HG03565 (cell line): ENCODE data around the gene VWA5B1.
"Not testable (repeated sequence)": the region's sequence is repeated elsewhere in the genome, so short reads cannot be mapped to it uniquely, and the experiment has no call there.

Source experiments
- ATAC-seq: cut with Tn5 transposase; IDR thresholded peaks from one replicate; pipeline ENCODE4 v1.9.1; 2021; ENCODE audit warnings: mild to moderate bottlenecking, moderate library complexity; ENCODE audit not compliant: unreplicated experiment

Gene VWA5B1

DNA sequence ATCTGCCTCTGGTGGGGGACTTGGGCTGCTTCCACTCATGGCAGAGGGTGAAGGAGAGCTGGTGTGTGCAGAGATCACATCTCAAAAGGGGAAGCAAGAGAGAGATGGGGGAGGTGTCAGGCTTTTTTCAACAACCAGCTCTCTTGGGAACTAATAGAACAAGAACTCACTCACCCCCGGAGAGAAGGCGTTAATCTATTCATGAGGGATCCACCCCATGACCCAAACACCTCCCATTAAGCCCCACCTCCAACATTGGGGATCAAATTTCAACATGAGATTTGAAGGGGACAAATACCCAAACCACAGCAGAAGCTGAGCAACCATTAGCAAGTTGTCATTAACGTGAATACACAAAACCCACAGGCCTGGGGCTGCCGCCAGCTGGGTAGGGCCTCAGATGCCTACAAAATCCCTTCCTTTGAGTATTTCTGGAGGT lies 12.0 kb upstream of the VWA5B1 start:
- no peak for ATAC-seq

DNA sequence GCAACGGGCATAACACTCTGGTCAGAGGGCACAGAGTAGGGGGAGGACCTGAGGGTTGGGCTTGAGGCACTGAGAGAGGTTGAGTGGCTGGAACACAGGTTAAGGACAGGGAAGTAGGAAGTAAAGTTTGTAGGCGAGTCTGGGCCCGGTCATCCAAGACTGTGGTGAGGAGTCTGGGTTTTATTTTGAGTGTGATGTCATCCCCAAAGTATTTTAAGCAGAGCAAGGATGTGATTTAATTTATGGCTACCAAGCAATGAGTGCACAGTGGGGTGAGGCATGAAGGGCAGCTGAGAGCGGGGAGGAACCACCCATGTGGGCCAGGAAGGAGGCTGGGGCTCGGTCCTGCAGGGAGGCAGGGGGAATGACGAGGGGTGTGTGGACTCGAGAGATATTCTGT lies 11.2 kb upstream of the VWA5B1 start:
- ATAC-seq: no peak

DNA sequence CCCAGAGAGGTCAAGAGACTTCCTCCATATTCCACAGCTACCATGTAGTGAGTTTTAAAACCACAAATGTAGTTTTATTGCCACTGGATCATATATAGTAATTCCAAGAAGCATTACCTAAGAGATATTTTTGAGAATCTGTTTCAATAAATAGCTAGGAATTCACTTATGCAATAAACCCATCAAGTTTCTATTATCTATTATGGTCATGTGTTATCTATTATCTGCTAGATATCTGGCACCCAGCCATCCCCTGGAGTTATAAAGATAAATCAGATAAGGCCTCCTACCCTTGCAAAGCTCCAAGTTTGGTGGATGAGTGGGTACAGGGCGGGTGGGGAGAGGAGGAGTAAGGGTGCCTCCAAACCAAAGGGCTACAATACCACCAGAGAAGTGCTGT lies 10.3 kb upstream of the VWA5B1 start:
- ATAC-seq: no peak

DNA sequence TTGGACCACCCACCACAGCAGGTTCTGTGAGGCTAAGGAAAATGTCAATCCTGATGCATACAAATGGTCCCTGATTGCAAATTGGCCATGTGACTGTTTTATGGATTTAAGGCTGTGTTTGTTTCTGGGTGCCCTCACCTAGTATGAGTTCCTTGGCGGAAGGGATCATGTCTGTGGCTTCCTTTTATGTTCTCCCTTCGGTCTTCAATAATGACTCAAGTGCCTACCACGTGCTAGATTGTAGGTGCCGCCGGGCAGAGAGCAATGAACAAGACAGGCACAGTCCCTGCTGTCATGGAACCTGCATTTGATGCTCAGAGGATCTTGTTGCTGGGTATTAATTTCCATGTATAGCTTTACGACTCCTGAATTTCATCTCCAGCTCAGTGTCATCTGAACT lies 9.8 kb upstream of the VWA5B1 start:
- no peak for ATAC-seq

DNA sequence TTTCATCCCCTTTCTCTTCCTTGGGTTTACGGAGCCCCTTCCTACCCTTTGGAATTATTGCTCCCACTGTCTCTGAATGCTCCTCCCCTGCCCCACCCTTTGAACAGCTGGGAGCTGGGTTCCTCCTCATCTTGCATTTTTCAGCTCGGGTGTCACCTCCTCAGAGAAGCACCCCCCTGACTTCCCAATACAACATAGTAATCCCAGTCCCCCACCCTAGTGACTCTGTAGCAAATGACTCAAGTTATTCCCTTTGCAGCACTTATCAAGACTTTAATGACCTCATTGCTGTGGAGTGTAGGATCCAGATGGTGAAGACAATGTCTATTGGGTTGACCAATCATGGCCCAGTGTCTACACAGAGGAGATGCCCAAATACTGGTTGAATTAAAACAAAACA lies 8.9 kb upstream of the VWA5B1 start:
- ATAC-seq: no peak

DNA sequence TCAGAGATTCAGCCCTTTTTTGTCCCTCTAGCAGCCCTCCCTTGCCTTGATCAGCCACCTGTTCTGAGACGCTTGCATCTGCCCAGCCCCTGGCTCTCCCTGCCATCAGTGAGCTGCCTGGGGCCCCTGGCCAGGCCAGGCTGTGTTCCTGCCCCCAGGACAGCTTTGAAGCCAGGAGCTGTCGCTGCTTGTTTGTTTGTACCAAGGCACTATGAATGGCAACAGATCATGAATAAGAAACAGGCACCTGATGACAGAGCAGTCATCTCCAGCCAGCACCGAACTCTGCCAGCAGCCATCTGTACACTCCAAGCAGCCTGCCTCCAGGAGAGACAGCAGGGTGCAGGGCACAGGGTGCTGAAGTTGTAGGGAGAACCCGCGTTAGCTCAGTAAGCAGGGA lies 8.1 kb upstream of the VWA5B1 start:
- no peak for ATAC-seq

DNA sequence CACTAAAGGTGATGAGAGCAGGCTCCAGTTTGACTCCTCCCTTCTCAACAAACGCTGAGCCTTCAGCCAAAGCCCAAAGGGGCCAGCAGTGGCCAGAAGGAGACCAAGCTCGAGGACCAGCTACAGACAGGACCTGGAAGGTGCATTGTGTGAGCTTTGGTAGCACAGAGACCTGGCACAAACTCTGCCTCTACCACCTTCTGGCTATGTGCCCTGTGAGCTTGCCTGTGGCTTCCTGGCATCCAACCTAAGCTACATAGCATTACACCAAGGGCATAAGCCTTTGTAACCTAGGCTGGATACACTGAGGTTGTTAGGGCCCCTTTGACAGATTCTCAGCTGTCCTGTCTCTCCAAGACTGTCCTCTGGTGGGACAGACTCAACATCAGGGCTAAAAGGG lies 6.6 kb upstream of the VWA5B1 start:
- no peak for ATAC-seq

DNA sequence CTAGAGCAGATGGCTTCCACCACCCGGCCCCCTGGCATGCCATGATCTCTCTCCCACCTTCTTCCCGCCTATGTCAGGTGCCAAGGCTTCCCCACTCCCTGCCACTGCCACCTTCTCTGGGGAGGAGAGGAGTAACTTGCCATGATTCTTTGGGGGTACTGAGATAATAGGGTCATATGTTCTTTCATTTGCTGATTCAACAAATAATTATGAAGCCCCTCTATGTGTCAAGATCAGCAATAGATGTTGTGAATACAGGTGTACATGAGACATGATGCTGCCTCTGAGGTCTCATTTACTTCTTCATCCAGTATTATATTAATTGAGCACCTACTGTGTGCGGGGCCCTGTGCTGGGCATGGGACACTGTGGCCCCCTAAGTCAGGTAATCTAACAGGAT lies 6.0 kb upstream of the VWA5B1 start:
- ATAC-seq: no peak

DNA sequence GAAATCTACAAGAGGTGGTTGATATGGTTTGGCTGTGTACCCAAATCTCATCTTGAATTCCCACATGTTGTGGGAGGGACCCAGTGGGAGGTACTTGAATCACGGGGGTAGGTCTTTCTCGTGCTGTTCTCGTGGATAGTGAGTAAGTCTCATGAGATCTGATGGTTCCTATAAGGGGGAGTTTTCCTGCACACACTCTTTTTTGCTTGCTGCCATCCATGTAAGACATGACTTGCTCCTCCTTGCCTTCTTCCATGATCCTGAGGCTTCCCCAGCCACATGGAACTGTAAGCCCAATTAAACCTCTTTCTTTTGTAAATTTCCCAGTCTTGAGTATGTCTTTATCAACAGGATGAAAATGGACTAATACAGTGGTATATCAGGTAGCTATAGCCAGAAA lies 5.2 kb upstream of the VWA5B1 start:
- no peak for ATAC-seq

DNA sequence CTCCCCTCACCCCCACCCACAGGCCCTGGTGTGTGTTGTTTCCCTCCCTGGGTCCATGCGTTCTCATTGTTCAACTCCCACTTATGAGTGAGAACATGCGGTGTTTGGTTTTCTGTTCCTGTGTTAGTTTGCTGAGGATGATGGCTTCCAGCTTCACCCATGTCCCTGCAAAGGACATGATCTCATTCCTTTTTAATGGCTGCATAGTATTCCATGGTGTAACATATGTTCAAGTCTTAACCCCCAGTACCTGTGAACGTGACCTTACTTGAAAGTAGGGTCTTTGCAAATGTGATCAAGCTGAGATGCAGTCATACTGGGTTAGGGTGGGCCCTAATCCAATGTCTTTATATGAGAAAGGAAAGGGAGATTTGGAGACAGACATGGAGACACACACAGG lies 3.0 kb upstream of the VWA5B1 start:
- ATAC-seq: not testable (repeated sequence)

DNA sequence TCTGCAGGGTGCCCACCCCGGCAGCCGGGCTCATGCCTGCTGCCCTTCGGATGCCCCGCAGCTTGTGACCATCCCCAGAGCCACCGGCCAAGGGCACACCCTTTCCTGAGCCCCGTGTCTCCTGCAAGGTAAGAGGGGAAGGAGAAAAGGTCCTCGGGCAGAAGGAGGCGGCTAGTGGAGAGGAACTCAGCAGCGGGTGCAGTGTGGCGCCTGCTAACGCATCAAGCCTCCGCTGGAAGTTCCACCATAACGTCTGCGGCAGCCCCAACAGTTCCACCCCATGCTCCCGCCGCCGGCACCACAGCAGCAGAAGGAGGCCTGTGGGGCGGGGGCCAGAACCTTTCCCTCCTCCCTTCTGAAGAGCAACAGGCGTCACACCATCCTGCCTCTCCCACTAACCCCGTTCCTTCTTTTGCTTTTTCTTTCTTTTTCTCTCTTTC lies 990 bp downstream of the VWA5B1 start:
- no peak for ATAC-seq

DNA sequence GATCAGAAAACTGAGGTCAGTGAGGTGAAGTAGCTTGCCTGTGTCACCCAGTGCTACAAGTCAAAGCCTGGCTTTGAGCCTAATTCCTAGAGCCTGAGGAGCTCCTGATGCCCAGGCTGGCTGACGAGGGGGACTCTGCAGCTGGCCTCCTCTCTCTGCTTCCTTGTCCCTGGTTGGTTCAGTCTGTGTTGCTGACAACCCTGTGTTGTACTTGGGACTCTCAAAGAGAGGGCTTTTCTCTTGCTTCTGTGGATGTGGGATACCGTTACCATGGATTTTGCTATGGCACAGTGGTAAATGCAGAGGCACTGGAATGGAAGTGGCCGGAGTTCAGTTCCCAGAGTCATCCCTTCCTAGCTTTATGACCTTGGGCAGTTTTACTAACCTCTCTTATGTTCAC lies 8.0 kb downstream of the VWA5B1 start:
- no peak for ATAC-seq

DNA sequence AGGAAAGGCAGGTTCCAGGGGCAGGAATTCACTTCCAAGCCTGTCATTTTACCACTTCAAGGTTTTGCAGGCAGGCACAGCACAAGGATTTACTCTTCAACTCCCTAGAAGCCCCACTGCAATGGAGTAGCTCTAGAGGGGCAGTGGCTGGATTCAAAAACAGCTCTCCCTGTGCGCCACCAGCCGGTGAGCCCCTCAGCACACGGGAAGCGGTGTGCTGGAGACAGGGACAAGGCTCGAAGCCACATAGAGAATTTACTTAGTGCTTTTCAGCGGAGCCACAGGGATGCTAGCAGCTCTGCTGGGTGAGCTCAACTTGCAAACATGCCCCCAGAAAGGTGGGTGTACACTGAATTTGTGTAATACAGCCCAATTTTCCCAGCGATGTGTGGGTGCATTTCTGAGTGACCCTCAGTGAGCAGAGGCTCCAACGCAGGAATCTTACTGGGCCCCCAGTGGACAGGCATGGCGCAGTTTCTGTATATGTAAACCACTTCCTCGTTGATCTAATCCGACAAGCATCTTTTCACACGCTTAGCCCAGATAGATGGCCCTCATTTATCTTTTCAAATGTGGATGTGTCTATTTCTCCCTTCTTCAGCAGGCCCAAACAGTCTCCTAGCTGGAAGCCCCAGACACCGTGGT lies 10.9 kb downstream of the VWA5B1 start:
- no peak for ATAC-seq

DNA sequence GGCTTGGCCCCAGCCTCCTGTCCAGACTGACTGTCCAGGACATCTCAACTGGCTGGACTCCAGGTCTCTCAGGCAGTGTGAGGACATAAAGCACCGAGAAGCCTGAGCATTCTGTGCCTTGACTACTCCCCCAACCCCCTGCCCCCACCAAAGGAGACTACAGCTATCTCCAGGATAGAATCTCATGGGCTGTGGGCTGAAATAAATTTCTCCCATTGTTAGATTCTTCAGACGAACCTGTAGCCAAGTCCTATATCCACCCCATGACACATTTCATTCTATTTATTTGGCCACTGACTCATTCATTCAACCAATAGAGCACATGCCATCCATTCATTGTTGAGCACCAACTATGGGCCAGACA lies 11.4 kb downstream of the VWA5B1 start:
- no peak for ATAC-seq

DNA sequence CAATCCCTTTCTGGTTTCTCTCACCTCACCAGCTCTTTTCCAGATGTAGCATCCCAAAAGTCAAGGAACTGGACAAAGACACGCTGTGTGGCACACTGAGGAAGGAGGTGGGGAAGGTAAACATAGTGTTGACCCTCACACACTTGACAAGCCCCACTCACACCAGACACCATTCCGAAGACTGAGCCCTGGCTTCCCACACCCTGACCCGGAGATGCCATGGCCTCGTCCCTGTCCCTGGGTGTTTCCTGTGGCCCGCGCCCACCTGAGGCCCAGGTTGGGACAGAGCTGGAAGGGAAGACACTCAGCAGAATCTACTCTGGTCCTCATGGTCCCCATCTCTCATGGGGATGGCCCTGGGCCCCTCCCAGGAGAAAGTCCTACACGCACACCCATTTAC lies 16.4 kb downstream of the VWA5B1 start:
- no peak for ATAC-seq

DNA sequence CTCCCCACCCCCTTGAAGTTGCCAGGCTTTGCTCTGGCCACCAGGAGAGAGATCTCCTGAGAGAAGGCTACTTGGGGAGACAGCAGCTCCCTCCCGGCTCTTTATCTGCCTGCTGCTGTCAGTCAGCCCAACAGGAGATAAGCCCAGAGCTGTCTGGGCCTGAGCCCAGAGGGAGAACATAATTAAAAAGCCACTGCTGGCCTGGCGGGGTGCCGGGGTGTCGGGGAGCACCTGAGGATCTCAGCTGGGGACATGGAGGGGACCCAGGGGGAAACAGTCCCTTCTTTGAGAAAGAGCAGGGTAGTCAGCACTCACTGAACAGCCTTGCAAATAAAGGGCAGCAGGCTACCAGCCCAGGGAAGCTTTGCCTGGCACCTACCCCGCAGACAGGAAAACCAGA lies 17.9 kb downstream of the VWA5B1 start:
- no peak for ATAC-seq

DNA sequence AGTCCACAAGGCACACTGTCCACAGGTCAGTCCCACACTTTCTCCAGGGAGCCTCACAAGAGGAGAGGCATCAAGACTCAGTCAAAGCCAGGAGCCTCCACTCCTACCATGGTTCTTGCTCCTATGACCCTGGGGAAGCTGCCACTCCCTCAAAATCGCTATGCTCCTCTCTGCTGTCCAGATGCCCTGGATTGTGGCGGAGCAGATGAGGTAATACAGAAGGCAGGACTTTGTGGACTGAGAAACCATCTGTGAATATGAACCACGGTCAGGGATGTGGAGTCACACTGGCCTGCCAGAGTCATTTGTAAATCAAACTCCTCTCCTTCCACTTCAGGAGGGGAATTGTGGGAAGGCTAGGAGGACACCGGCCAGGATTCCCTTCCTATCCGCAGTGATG lies 20.6 kb downstream of the VWA5B1 start:
- ATAC-seq: no peak

DNA sequence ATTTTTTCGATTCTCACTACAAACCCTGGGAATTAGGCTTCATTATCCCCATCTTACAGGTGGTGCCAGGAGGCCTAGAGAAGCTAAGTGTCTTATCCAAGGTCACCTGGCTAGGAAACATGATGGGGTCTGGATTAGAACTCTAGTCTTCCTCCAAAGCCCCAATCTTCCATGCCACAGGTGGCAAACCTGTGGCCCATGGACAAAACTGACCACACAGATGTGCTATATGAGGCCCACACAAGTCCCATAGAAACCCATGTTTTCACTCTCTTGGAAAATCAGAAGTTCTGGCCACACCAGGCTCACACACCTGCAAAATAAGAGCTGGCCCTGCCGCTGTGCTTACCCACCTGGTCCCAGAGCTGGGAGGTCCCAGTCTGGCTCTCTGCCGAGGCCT lies 21.6 kb downstream of the VWA5B1 start:
- no peak for ATAC-seq

DNA sequence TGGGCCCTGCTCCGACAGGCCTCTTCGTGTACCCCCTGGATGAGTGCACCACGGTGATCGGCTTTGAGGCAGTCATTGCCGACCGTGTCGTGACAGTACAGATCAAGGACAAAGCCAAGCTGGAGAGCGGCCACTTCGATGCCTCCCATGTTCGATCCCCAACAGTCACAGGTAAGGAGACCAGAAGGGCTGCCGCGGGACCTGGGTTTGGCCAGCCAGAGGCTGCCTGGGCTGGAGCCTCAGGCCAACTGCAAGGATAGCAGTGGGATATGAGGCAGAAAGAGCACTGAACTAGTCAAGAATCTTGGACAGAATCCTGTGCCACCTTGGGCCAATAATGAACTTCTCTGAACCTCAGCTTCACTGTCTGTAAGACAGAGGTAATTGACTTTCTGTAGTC lies 22.1 kb downstream of the VWA5B1 start:
- ATAC-seq: no peak

DNA sequence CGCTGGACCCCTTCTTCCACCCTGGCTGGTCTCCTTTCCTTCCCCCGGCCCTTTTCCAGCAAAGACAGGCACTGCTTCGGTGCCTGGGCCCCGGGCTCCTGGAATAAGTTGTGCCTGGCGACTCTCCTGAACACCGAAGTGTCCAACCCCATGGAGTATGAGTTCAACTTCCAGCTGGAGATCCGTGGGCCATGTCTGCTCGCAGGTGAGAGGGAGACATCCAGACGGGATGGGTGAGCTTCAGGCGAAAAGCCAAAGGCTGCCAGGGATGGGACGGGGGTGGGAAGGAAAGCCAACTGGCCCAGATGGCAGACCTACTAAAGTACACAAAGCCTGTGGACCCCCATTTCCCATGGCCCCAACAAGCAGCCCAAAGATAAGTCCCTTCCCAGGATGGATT lies 26.8 kb downstream of the VWA5B1 start:
- ATAC-seq: no peak

DNA sequence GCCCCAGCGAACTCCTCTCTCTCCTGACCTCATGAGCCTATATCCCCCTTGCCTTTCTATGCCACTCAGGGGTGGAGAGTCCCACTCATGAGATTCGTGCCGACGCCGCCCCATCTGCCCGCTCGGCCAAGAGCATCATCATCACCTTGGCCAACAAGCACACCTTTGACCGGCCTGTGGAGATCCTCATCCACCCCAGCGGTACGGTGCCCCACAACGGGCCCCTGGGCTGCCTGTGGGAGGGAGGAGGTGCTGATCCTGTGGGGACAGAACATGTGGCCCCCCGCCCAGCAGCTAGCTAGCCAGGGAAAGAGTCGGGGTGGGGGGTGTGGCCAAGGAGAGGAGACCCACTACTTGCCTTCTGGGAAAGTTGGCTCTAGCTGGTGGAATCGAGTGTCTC lies 27.8 kb downstream of the VWA5B1 start:
- ATAC-seq: no peak

DNA sequence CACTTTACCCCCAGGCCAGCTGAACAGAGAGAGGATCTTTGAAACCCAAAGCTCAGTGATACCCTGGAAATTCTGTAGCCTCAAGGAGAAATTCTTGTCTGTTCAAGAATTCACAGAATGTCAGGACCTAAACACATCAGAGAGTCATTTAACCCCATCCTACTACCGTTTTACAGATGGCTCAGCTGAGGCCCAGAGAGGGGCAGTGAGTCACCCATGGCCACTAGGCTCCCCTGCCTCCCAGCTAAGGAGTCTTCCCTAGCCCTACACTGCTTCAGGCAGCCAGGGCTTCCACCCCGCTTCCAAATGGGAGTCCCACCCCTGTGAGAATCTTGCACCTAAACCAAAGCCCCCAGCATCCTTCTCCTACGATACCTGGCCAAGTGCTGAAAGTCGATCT lies 28.3 kb downstream of the VWA5B1 start:
- no peak for ATAC-seq

DNA sequence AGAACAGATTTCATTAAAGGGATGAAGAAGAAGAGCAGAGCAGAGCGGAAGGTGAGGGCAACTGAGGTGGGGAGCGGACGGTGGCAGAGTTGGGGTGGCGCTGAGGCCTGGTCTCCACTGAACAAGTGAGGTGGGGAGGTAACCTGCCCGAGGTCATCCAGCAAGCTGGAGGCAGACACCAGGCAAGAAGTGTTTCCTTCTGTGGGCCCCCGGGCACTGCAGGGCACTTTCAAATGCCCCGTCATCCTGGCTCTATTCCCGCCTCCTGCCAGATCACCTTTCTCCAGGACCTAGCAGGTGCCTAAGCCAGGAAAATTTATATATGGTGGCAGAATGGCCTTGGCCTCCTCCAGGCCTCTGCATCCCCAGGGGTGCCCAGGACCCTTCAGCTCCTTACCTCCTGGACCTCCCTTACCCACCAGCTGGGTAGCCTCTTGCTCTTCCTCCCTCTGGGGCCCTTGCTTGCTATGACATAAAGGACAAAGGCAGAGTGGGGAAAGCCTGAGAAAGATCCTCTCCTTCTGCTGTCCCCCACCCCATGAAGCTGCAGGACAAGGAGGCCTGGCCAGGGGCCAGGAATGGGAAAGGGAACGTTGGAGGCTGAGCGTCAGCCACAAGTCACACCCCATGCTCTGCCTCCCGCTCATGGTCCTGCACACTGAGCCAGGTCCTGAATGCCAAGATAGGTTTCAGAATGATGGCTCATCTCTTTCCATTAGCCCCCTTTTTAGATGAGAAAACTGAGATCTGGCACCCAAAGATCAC lies 29.0 kb downstream of the VWA5B1 start:
- no peak for ATAC-seq
